ENCODE measurements around the gene BCR. TPM values are rescaled to one million over a fixed set of nuclear protein-coding genes. Genes with fewer than 3 reads are reported as not detected.
A peak's percentile ranks its signal among the peaks of the same experiment; 100 is the strongest.

The BCR gene
- total RNA-seq, 6 donors from 2014 or later = 47.1 to 105 (median 68.6) TPM

- Histone ChIP-seq H3K27me3 (no peaks in the 10 kb centered on the region), H3K9me3 (no peaks in the 10 kb centered on the region), H3K4me1 (peaks cover 30 to 52% (median 42%) of the 10 kb centered on the region in 4 donors), H3K36me3 (peaks cover 0 to 74% (median 43%) of the 10 kb centered on the region in 4 donors), H3K4me3 (no peak overlapping the region), H3K27ac (peak overlapping the region; percentile 27 to 86 (median 78))
- peak; percentile 90 to 94 for DNase-seq
- TF ChIP-seq CTCF (IDR thresholded peaks at IDR 0.05) (peak in 1 of 6 experiments; percentile 30), POLR2AphosphoS5 (IDR thresholded peaks at IDR 0.05) (peak; percentile 49 to 51), POLR2A (IDR thresholded peaks at IDR 0.05) (peak in 1 of 4 donors; percentile 29), EP300 (IDR thresholded peaks at IDR 0.05) (peak in 1 of 4 donors; percentile 23)
- peak; percentile 46 to 75 for ATAC-seq (ENCODE audit: low FRiP score in 2 of 2)
- 28 to 40% methylated on average over 16 of the region's 16 CpGs for WGBS, 2 donors
Measured at GRCh38 chr22:23282089-23282501, 101.8 kb downstream of the BCR start.

- Histone ChIP-seq H3K9me3 (no peaks in the 10 kb centered on the region), H3K4me3 (no peak overlapping the region), H3K27ac (peak overlapping the region; percentile 31 to 82 (median 60)), H3K36me3 (peaks cover 0 to 74% (median 46%) of the 10 kb centered on the region in 4 donors), H3K4me1 (peaks cover 30 to 52% (median 41%) of the 10 kb centered on the region in 4 donors), H3K27me3 (no peaks in the 10 kb centered on the region)
- WGBS, 2 donors = 90 to 95% methylated on average over 7 to 10 of the region's 10 CpGs
- DNase-seq (peak in 1 of 2 donors; percentile 50), ATAC-seq (ENCODE audit: low FRiP score in 2 of 2) (no peak)
- TF ChIP-seq POLR2AphosphoS5 (IDR thresholded peaks at IDR 0.05) = no peak
- no peak for TF ChIP-seq CTCF (IDR thresholded peaks at IDR 0.05)
- no peak for TF ChIP-seq EP300 (IDR thresholded peaks at IDR 0.05)
- TF ChIP-seq POLR2A (IDR thresholded peaks at IDR 0.05) = no peak
Measured at GRCh38 chr22:23282516-23282915, 102.2 kb downstream of the BCR start.

GRCh38 chr22:23282986-23283385, 102.7 kb downstream of the BCR start:
- Histone ChIP-seq H3K4me3 (no peak overlapping the region), H3K4me1 (peaks cover 29 to 50% (median 37%) of the 10 kb centered on the region in 4 donors), H3K27me3 (no peaks in the 10 kb centered on the region), H3K9me3 (no peaks in the 10 kb centered on the region), H3K27ac (peak overlapping the region; percentile 31 to 82 (median 60)), H3K36me3 (peaks cover 0 to 74% (median 49%) of the 10 kb centered on the region in 4 donors)
- ATAC-seq (ENCODE audit: low FRiP score in 2 of 2) = no peak
- 94 to 100% methylated on average over 7 to 11 of the region's 11 CpGs for WGBS, 2 donors
- TF ChIP-seq POLR2A (IDR thresholded peaks at IDR 0.05) = no peak
- TF ChIP-seq CTCF (IDR thresholded peaks at IDR 0.05) = no peak
- TF ChIP-seq EP300 (IDR thresholded peaks at IDR 0.05) = no peak
- TF ChIP-seq POLR2AphosphoS5 (IDR thresholded peaks at IDR 0.05) = no peak
- no peak for DNase-seq

GRCh38 chr22:23283591-23284503, 103.5 kb downstream of the BCR start:
- peaks cover 20 to 41% (median 28%) of the 10 kb centered on the region in 4 donors for H3K4me1 ChIP-seq
- no peak overlapping the region for H3K4me3 ChIP-seq
- peak overlapping the region in 1 of 4 donors; percentile 73 for H3K27ac ChIP-seq
- TF ChIP-seq POLR2AphosphoS5 (IDR thresholded peaks at IDR 0.05) (no peak), EP300 (IDR thresholded peaks at IDR 0.05) (no peak), POLR2A (IDR thresholded peaks at IDR 0.05) (no peak), CTCF (IDR thresholded peaks at IDR 0.05) (no peak)
- no peaks in the 10 kb centered on the region for H3K9me3 ChIP-seq
- no peak for ATAC-seq (ENCODE audit: low FRiP score in 2 of 2)
- no peaks in the 10 kb centered on the region for H3K27me3 ChIP-seq
- H3K36me3 ChIP-seq = peaks cover 0 to 81% (median 57%) of the 10 kb centered on the region in 4 donors
- WGBS, 2 donors = 90% methylated on average over 16 of the region's 22 CpGs
- no peak for DNase-seq

Measured in upper lobe of left lung (tissue), 6 donors.